Endodermal cell (in vitro differentiated cells): ENCODE results near the gene MISP. TPM values are rescaled to one million over a fixed set of nuclear protein-coding genes. Genes with fewer than 3 reads are reported as not detected.

Experiments used
- DNase-seq: peaks from one replicate; pipeline ENCODE4 v3.0.0-alpha.2; 2017
- H3K27ac ChIP-seq: 2 replicates; pipeline ENCODE4 v1.5.1; 2013; ENCODE audit warnings: mild to moderate bottlenecking, low read depth, low read length, moderate library complexity
- H3K27me3 ChIP-seq: 2 replicates; pipeline ENCODE4 v1.6.1; 2013; ENCODE audit warnings: mild to moderate bottlenecking, low read length, moderate library complexity; ENCODE audit not compliant: insufficient read depth, control insufficient read depth, poor library complexity, severe bottlenecking
- H3K36me3 ChIP-seq: 2 replicates; pipeline ENCODE4 v1.7.0; 2013; ENCODE audit warnings: mild to moderate bottlenecking, low read length, moderate library complexity; ENCODE audit not compliant: control insufficient read depth, insufficient read depth
- H3K4me1 ChIP-seq: one replicate; pipeline ENCODE4 v1.7.0; 2013; ENCODE audit warnings: low read length; ENCODE audit not compliant: control insufficient read depth, insufficient read depth
- H3K4me3 ChIP-seq: 2 replicates; pipeline ENCODE4 v1.5.1; 2013; ENCODE audit warnings: mild to moderate bottlenecking, low read length, moderate library complexity
- H3K9ac ChIP-seq: 2 replicates; pipeline ENCODE4 v1.6.1; 2013; ENCODE audit warnings: mild to moderate bottlenecking, low read length, moderate library complexity; ENCODE audit not compliant: poor library complexity, severe bottlenecking; ENCODE audit errors: extremely low read depth
- H3K9me3 ChIP-seq: 2 replicates; pipeline ENCODE4 v1.6.1; 2013; ENCODE audit warnings: mild to moderate bottlenecking, low read length, moderate library complexity; ENCODE audit not compliant: control insufficient read depth
- H3K27ac Mint-ChIP-seq: 2 replicates; pipeline ENCODE4 v1.8.0; 2020; ENCODE audit warnings: mixed read lengths
- H3K27me3 Mint-ChIP-seq: 2 replicates; pipeline ENCODE4 v1.8.0; 2021; ENCODE audit warnings: mild to moderate bottlenecking, mixed read lengths; ENCODE audit not compliant: insufficient read depth
- H3K36me3 Mint-ChIP-seq: 2 replicates; pipeline ENCODE4 v1.8.0; 2020; ENCODE audit warnings: low read depth, mixed read lengths
- H3K4me1 Mint-ChIP-seq: 2 replicates; pipeline ENCODE4 v1.8.0; 2020; ENCODE audit warnings: mixed read lengths
- H3K4me3 Mint-ChIP-seq: 2 replicates; pipeline ENCODE4 v1.8.0; 2020; ENCODE audit warnings: mild to moderate bottlenecking, moderate library complexity, mixed read lengths
- H3K9me3 Mint-ChIP-seq: 2 replicates; pipeline ENCODE4 v1.8.0; 2020; ENCODE audit warnings: mild to moderate bottlenecking, mixed read lengths
- CTCF ChIP-seq: fragments of 200-600 bp; sonication (generic); conservative IDR thresholded peaks from 2 replicates; pipeline ENCODE4 v1.5.0; 2021; ENCODE audit warnings: antibody characterized with exemption, mild to moderate bottlenecking
- WGBS, 2 experiments: methylation state at CpG; one replicate each; pipeline versions ENCODE4 v1.1.5 to v1.1.7; 2013; ENCODE audit warnings: missing lambda C conversion rate in 2 of 2, mixed read lengths in 1 of 2; ENCODE audit not compliant: insufficient coverage in 1 of 2, insufficient read length in 1 of 2; 5-methylcytosine and 5-hydroxymethylcytosine counted together
- total RNA-seq, 2 donors: library from RNA; stranded (reverse); fragmentation: NEBNext Ultra II Directional in 1 of 2; extraction: Animal tissue kit (Norgen Biotek cat#: 25700) in 1 of 2; gene quantifications; 2 replicates in 1 of 2; 3 replicates in 1 of 2; pipeline ENCODE4 v1.2.1, GENCODE V29; 2021

Gene MISP
- total RNA-seq, 2 donors from 2014 or later, result 0.11 TPM; not detected in 1

- TF ChIP-seq CTCF, result no peak
- no peaks in the 10 kb centered on the region for H3K27me3 Mint-ChIP-seq
- H3K9me3 Mint-ChIP-seq, result peaks cover 16% of the 10 kb centered on the region
- H3K4me1 Mint-ChIP-seq, result no peaks in the 10 kb centered on the region
- Histone ChIP-seq H3K36me3 (no peaks in the 10 kb centered on the region), H3K27ac (no peak overlapping the region), H3K4me1 (no peaks in the 10 kb centered on the region), H3K9me3 (no peaks in the 10 kb centered on the region), H3K9ac (no peak overlapping the region), H3K27me3 (no peaks in the 10 kb centered on the region), H3K4me3 (no peak overlapping the region)
- H3K4me3 Mint-ChIP-seq, result no peak overlapping the region
- H3K27ac Mint-ChIP-seq, result no peak overlapping the region
- H3K36me3 Mint-ChIP-seq, result no peaks in the 10 kb centered on the region
- DNase-seq, result no peak
- 94 to 97% methylated on average over 7 to 10 of the region's 10 CpGs for WGBS, 2 experiments
Observed at GRCh38 chr19:763181-763580, 12.3 kb downstream of the MISP start.

- Mint-ChIP-seq H3K27me3 (no peaks in the 10 kb centered on the region), H3K4me1 (no peaks in the 10 kb centered on the region), H3K27ac (no peak overlapping the region), H3K4me3 (no peak overlapping the region), H3K36me3 (no peaks in the 10 kb centered on the region), H3K9me3 (peaks cover 10% of the 10 kb centered on the region)
- no peak for TF ChIP-seq CTCF
- no peak overlapping the region for H3K9ac ChIP-seq
- H3K4me3 ChIP-seq, result no peak overlapping the region
- 81 to 94% methylated on average over 5 to 6 of the region's 6 CpGs for WGBS, 2 experiments
- no peaks in the 10 kb centered on the region for H3K27me3 ChIP-seq
- no peak overlapping the region for H3K27ac ChIP-seq
- no peaks in the 10 kb centered on the region for H3K9me3 ChIP-seq
- H3K36me3 ChIP-seq, result no peaks in the 10 kb centered on the region
- H3K4me1 ChIP-seq, result no peaks in the 10 kb centered on the region
- DNase-seq, result no peak
Observed at GRCh38 chr19:763869-764268, 13.0 kb downstream of the MISP start.

DNA sequence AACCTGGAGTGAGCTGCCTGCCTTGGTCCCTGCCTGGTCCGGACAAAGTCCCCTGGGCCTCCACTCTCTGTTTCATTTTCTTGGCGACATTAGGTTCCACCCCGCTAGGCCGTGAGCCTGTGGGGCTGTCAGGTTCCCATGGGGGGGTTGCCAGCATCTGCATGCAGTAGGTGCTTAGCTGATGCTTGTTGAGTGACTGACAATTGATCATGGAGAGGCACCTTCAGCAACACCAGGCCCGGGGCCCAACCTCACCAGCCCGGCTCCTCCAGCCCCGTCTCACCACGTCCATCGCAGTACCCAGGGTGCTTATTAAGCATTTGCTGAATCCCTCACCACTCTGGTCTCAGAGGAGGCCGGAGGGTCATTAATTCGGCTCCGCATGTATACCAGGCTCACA, 13.4 kb downstream of the MISP start:
- Histone ChIP-seq H3K36me3 (no peaks in the 10 kb centered on the region), H3K4me3 (no peak overlapping the region), H3K9ac (no peak overlapping the region), H3K9me3 (no peaks in the 10 kb centered on the region), H3K27me3 (no peaks in the 10 kb centered on the region), H3K27ac (no peak overlapping the region), H3K4me1 (no peaks in the 10 kb centered on the region)
- TF ChIP-seq CTCF, result no peak
- no peaks in the 10 kb centered on the region for H3K27me3 Mint-ChIP-seq
- H3K9me3 Mint-ChIP-seq, result peaks cover 6% of the 10 kb centered on the region
- H3K4me3 Mint-ChIP-seq, result no peak overlapping the region
- DNase-seq, result no peak
- no peaks in the 10 kb centered on the region for H3K4me1 Mint-ChIP-seq
- no peak overlapping the region for H3K27ac Mint-ChIP-seq
- 91 to 92% methylated on average over 10 to 12 of the region's 12 CpGs for WGBS, 2 experiments
- no peaks in the 10 kb centered on the region for H3K36me3 Mint-ChIP-seq
